A673 (cell line): Measurements from ENCODE around the gene LMTK2. TPM values are rescaled to one million over a fixed set of nuclear protein-coding genes. Genes with fewer than 3 reads are reported as not detected.
A peak's percentile ranks its signal among the peaks of the same experiment; 100 is the strongest.

Experiments
- BruUV-seq: library from RNA; stranded (reverse); fragments of 400-500 nt; replicated peaks from 2 replicates; lab custom pipeline; 2021; lab: Mats Ljungman, UMichigan
- CTCF ChIA-PET: fragments of 300-600 bp; sonication (Branson Sonifier 250); formaldehyde crosslinking; loops from one replicate; lab custom pipeline; 2022; ENCODE audit warnings: antibody characterized with exemption; lab: Charles Lee
- POLR2A ChIA-PET: fragments of 300-600 bp; sonication (Branson Sonifier 250); formaldehyde crosslinking; loops from one replicate; lab custom pipeline; 2022; ENCODE audit warnings: antibody characterized with exemption; ENCODE audit not compliant: low non-redundant PET; lab: Charles Lee
- DNase-seq: peaks from one replicate; pipeline ENCODE4 v3.0.0-alpha.2; 2015; ENCODE audit warnings: low spot score
- H3K27ac ChIP-seq: fragments of 200-600 bp; sonication (generic); 2 replicates; pipeline ENCODE4 v1.5.1; 2016; ENCODE audit warnings: mixed run types, low read depth, mild to moderate bottlenecking, mixed read lengths, antibody characterized with exemption, low read length; ENCODE audit not compliant: poor library complexity, severe bottlenecking
- H3K27me3 ChIP-seq: fragments of 200-600 bp; sonication (generic); replicated peaks from 2 replicates; pipeline ENCODE4 v1.6.1; 2017; ENCODE audit warnings: mixed run types, low read depth, mild to moderate bottlenecking, mixed read lengths, antibody characterized with exemption, low read length; ENCODE audit not compliant: insufficient read depth, poor library complexity
- H3K36me3 ChIP-seq: fragments of 200-600 bp; sonication (generic); 2 replicates; pipeline ENCODE4 v1.6.1; 2016; ENCODE audit warnings: mixed run types, mild to moderate bottlenecking, mixed read lengths, antibody characterized with exemption, low read length; ENCODE audit not compliant: insufficient read depth, poor library complexity, severe bottlenecking
- H3K4me1 ChIP-seq: fragments of 200-600 bp; sonication (generic); 2 replicates; pipeline ENCODE4 v1.6.1; 2017; ENCODE audit warnings: mixed run types, mild to moderate bottlenecking, mixed read lengths, antibody characterized with exemption, low read length; ENCODE audit not compliant: insufficient read depth, poor library complexity, severe bottlenecking
- H3K4me3 ChIP-seq: fragments of 200-600 bp; sonication (generic); 2 replicates; pipeline ENCODE4 v1.5.1; 2016; ENCODE audit warnings: low read depth, mixed run types, mild to moderate bottlenecking, mixed read lengths, low read length; ENCODE audit not compliant: poor library complexity, severe bottlenecking
- H3K9me3 ChIP-seq: fragments of 200-600 bp; sonication (generic); 2 replicates; pipeline ENCODE4 v1.6.1; 2016; ENCODE audit warnings: mixed run types, low read depth, mild to moderate bottlenecking, mixed read lengths, antibody characterized with exemption, low read length; ENCODE audit not compliant: poor library complexity, severe bottlenecking
- EZH2 ChIP-seq: fragments of 200-600 bp; sonication (generic); IDR thresholded peaks from 2 replicates; pipeline ENCODE4 v1.6.1; 2017; ENCODE audit warnings: borderline replicate concordance, low read depth, mild to moderate bottlenecking, mixed read lengths, antibody characterized with exemption, low read length; ENCODE audit not compliant: poor library complexity, severe bottlenecking
- intact Hi-C: fragments of 100-400 bp; cut with micrococcal nuclease; formaldehyde crosslinking; loops from one replicate; pipeline ENCODE4 v1.10.0; 2022; ENCODE audit not compliant: unreplicated experiment
- total RNA-seq: library from RNA; stranded (reverse); gene quantifications from 2 replicates; pipeline ENCODE4 v1.2.3, GENCODE V29; 2021
- TF ChIP-seq, protein P1 (sequence below): fragments of 300-800, 200-600 bp; sonication (generic); conservative IDR thresholded peaks from 2 replicates; pipeline ENCODE4 v1.5.1; 2017; ENCODE audit warnings: low read depth, mild to moderate bottlenecking, antibody characterized with exemption, low read length, moderate library complexity, mixed read lengths

The LMTK2 gene
- total RNA-seq, 1 experiment from 2014 or later = 20.6 TPM

GRCh38 chr7:98133621-98134303, 27.1 kb downstream of the LMTK2 start:
- TF ChIP-seq, protein P1, sequence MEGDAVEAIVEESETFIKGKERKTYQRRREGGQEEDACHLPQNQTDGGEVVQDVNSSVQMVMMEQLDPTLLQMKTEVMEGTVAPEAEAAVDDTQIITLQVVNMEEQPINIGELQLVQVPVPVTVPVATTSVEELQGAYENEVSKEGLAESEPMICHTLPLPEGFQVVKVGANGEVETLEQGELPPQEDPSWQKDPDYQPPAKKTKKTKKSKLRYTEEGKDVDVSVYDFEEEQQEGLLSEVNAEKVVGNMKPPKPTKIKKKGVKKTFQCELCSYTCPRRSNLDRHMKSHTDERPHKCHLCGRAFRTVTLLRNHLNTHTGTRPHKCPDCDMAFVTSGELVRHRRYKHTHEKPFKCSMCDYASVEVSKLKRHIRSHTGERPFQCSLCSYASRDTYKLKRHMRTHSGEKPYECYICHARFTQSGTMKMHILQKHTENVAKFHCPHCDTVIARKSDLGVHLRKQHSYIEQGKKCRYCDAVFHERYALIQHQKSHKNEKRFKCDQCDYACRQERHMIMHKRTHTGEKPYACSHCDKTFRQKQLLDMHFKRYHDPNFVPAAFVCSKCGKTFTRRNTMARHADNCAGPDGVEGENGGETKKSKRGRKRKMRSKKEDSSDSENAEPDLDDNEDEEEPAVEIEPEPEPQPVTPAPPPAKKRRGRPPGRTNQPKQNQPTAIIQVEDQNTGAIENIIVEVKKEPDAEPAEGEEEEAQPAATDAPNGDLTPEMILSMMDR = no peak
- no peak for TF ChIP-seq EZH2
- Histone ChIP-seq H3K4me1 (peaks cover 16% of the 10 kb centered on the region), H3K27ac (no peak overlapping the region), H3K27me3 (no peaks in the 10 kb centered on the region), H3K4me3 (no peak overlapping the region), H3K9me3 (no peaks in the 10 kb centered on the region), H3K36me3 (no peaks in the 10 kb centered on the region)
- no TSS peak for BruUV-seq
- DNase-seq = peak; percentile 11
- POLR2A ChIA-PET = no interaction called here
- CTCF ChIA-PET = no interaction called here
- intact Hi-C loops = no loop called here

GRCh38 chr7:98134420-98135228, 28.0 kb downstream of the LMTK2 start:
- Histone ChIP-seq H3K4me1 (peaks cover 16% of the 10 kb centered on the region), H3K27ac (no peak overlapping the region), H3K36me3 (no peaks in the 10 kb centered on the region), H3K9me3 (no peaks in the 10 kb centered on the region), H3K27me3 (no peaks in the 10 kb centered on the region), H3K4me3 (no peak overlapping the region)
- no peak for TF ChIP-seq EZH2
- TF ChIP-seq, protein P1 = no peak
- ChIA-PET POLR2A (no interaction called here), CTCF (no interaction called here)
- BruUV-seq = no TSS peak
- no peak for DNase-seq
- intact Hi-C loops = no loop called here

DNA sequence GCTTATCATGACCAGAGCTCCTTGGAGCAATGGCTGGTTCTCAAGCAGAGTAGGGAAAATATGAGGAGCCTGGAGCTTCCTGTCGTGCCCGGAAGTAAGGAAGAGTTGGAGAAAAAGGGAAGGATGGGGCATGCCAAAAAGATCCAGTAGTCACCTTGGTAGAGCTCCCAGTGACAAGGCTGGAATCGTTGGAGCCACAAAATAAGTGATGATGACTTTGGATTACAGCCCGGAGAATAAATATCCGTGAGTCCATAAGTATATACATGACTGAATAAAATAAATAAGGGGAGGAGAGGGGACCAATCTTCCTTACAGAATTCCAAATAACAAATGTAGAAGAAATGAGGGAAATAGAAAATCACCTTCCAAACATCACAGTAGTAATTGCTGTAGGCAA, 29.3 kb downstream of the LMTK2 start:
- BruUV-seq = no TSS peak
- POLR2A ChIA-PET = no interaction called here
- H3K9me3 ChIP-seq = no peaks in the 10 kb centered on the region

More for the DNA sequence above, 29.3 kb downstream of the LMTK2 start:
- TF ChIP-seq, protein P1 = no peak
- no peak for TF ChIP-seq EZH2
- H3K36me3 ChIP-seq = no peaks in the 10 kb centered on the region
- peaks cover 16% of the 10 kb centered on the region for H3K4me1 ChIP-seq
- H3K4me3 ChIP-seq = no peak overlapping the region
- H3K27me3 ChIP-seq = no peaks in the 10 kb centered on the region
- DNase-seq = no peak
- CTCF ChIA-PET = no interaction called here
- intact Hi-C loops = no loop called here
- H3K27ac ChIP-seq = no peak overlapping the region
